Testis (tissue), 3 donors: ENCODE measurements around the gene RGS6. TPM values are rescaled to one million over a fixed set of nuclear protein-coding genes. Genes with fewer than 3 reads are reported as not detected.

ENCODE experiments used
- DNase-seq: peaks from one replicate; pipeline ENCODE4 v3.0.0-alpha.2; 2019
- H3K27ac ChIP-seq, 2 donors: fragments of 200-600 bp; sonication (generic); one replicate each; pipeline ENCODE4 v1.5.1; 2019
- H3K27me3 ChIP-seq: fragments of 200-600 bp; sonication (generic); one replicate; pipeline ENCODE4 v1.5.1; 2019
- H3K36me3 ChIP-seq: fragments of 200-600 bp; sonication (generic); one replicate; pipeline ENCODE4 v1.5.1; 2017; ENCODE audit warnings: low read depth; ENCODE audit errors: missing control alignments
- H3K4me1 ChIP-seq: fragments of 200-600 bp; sonication (generic); one replicate; pipeline ENCODE4 v1.5.1; 2019
- H3K4me3 ChIP-seq, 2 donors: fragments of 200-600 bp; sonication (generic); one replicate each; pipeline ENCODE4 v1.5.1; 2017 to 2019
- H3K9me3 ChIP-seq: fragments of 200-600 bp; sonication (generic); one replicate; pipeline ENCODE4 v1.5.1; 2017
- CTCF ChIP-seq, 3 experiments: fragments of 450-650 bp in 2 of 3; fragments of 200-600 bp in 1 of 3; sonication (generic) in 1 of 3; IDR thresholded peaks; one replicate each; pipeline ENCODE4 v1.5.1; 2016 to 2019; ENCODE audit warnings: antibody characterized with exemption in 3 of 3, mild to moderate bottlenecking in 2 of 3, moderate library complexity in 1 of 3
- POLR2A ChIP-seq: fragments of 450-650 bp; IDR thresholded peaks from one replicate; pipeline ENCODE4 v1.6.1; 2017; ENCODE audit warnings: antibody characterized with exemption, mild to moderate bottlenecking, moderate library complexity
- WGBS, 2 donors: methylation state at CpG; one replicate each; pipeline ENCODE4 v1.1.5; 2018; 5-methylcytosine and 5-hydroxymethylcytosine counted together
- intact Hi-C: fragments of 100-400 bp; cut with DNase I; formaldehyde crosslinking; loops from one replicate; pipeline ENCODE4 v1.15.1; 2023; ENCODE audit warnings: low total_unique reads
- polyA plus RNA-seq: library from polyadenylated mRNA; stranded (reverse); fragments of 350-450 nt; fragmentation: Illumina TruSeq; extraction: RNeasy Lipid Tissue Mini Kit (QIAGEN cat#74804); gene quantifications from one replicate; pipeline ENCODE4 v1.2.3, GENCODE V29; 2014; ENCODE audit warnings: low read depth, low replicate concordance; ENCODE audit not compliant: insufficient read depth
- total RNA-seq, 2 donors: library from RNA; depleted of rRNA; stranded (reverse); fragments of >200 nt; gene quantifications; one replicate each; pipeline ENCODE4 v1.2.3, GENCODE V29; 2016

RGS6 gene
- total and polyA plus RNA-seq, 3 donors from 2014 or later: 6.3 to 21.3 (median 16.0) TPM

DNA sequence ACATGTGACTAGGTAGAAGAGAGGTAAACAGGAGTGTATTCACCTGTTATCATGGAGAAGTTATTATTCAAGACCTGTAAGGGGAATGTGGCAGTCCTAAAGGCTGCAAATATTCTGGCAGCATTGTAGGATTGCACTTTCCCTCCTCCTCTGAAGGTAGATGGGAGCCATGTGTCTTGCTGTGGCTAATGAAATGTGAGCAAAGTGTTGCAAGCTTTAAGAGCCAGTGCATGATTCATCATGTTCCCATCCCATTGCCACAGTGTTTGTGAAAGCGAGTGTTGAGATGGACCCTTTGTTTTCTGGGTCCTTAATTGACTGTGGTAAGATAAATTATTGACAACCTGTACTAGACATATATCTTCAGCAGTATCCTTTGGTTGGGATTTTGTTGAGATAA is 128.7 kb downstream of the RGS6 start:
- TF ChIP-seq POLR2A: no peak
- TF ChIP-seq CTCF (IDR thresholded peaks at IDR 0.05): no peak
- H3K27ac ChIP-seq: no peak overlapping the region
- DNase-seq: no peak
- intact Hi-C loops: no loop called here
- H3K9me3 ChIP-seq: no peaks in the 10 kb centered on the region
- H3K27me3 ChIP-seq: no peaks in the 10 kb centered on the region
- no peaks in the 10 kb centered on the region for H3K36me3 ChIP-seq
- 92 to 93% methylated on average over 1 of the region's 1 CpG for WGBS, 2 donors
- H3K4me3 ChIP-seq: no peak overlapping the region
- H3K4me1 ChIP-seq: no peaks in the 10 kb centered on the region

- no peaks in the 10 kb centered on the region for H3K4me1 ChIP-seq
- no peak overlapping the region for H3K4me3 ChIP-seq
- DNase-seq: no peak
- H3K36me3 ChIP-seq: no peaks in the 10 kb centered on the region
- no peaks in the 10 kb centered on the region for H3K9me3 ChIP-seq
- intact Hi-C loops: no loop called here
- no peaks in the 10 kb centered on the region for H3K27me3 ChIP-seq
- TF ChIP-seq CTCF (IDR thresholded peaks at IDR 0.05): no peak
- TF ChIP-seq POLR2A: no peak
- no peak overlapping the region for H3K27ac ChIP-seq
- WGBS, 2 donors: 94 to 97% methylated on average over 1 of the region's 1 CpG
Measured at GRCh38 chr14:72061718-72062117, 129.5 kb downstream of the RGS6 start.

DNA sequence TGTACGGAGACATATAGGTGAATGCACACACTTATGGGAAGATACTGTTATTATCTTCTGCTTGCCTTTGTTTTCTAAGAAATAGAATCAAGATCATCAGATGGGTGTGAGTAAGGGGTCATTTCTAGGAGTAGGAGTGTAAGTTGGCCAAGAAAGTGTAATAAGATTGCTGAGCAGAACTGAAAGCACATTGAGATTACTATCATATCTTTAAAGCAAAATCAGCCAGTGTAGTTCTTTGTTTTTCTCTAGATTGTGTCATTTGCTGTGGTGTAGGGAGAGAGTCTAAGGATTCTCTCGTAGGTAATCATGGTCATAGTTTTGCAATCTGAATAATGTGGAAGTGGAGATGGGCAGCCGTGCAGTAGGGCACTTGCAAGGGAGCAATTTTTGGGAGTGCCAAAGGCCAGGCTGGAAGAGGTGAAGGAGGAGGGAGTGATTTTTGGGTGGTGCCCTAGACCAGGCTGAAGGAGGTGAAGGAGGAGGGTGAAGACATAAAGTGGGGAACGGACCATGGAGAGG is 131.6 kb downstream of the RGS6 start:
- H3K36me3 ChIP-seq: no peaks in the 10 kb centered on the region
- TF ChIP-seq CTCF (IDR thresholded peaks at IDR 0.05): no peak
- TF ChIP-seq POLR2A: no peak
- H3K27ac ChIP-seq: no peak overlapping the region
- intact Hi-C loops: no loop called here
- 79 to 84% methylated on average over 4 of the region's 4 CpGs for WGBS, 2 donors
- H3K4me3 ChIP-seq: no peak overlapping the region
- no peaks in the 10 kb centered on the region for H3K27me3 ChIP-seq
- no peaks in the 10 kb centered on the region for H3K9me3 ChIP-seq
- DNase-seq: no peak
- H3K4me1 ChIP-seq: no peaks in the 10 kb centered on the region

DNA sequence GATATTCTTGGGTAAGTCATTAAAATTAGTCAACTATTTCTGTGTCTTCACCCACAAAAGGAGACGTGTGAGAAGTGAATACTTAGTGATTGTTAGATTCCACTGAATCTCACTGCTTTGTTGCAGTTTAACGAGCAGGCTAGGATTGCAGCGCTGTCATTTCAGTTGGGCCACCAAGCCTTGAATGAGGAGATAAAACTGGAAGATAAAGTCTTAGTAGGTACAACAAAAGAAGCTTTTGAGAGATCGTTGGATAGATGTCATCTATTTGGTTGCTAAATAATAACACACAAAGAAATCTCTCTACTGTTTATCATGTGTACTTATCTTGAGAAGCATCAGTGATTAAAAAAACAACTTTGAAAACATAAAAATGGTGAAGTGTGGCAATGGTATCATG is 132.3 kb downstream of the RGS6 start:
- Histone ChIP-seq H3K27me3 (no peaks in the 10 kb centered on the region), H3K4me1 (no peaks in the 10 kb centered on the region), H3K27ac (no peak overlapping the region), H3K4me3 (no peak overlapping the region), H3K36me3 (no peaks in the 10 kb centered on the region), H3K9me3 (no peaks in the 10 kb centered on the region)
- DNase-seq: no peak
- no peak for TF ChIP-seq CTCF (IDR thresholded peaks at IDR 0.05)
- TF ChIP-seq POLR2A: no peak
- intact Hi-C loops: no loop called here
- 79 to 82% methylated on average over 4 of the region's 4 CpGs for WGBS, 2 donors

DNA sequence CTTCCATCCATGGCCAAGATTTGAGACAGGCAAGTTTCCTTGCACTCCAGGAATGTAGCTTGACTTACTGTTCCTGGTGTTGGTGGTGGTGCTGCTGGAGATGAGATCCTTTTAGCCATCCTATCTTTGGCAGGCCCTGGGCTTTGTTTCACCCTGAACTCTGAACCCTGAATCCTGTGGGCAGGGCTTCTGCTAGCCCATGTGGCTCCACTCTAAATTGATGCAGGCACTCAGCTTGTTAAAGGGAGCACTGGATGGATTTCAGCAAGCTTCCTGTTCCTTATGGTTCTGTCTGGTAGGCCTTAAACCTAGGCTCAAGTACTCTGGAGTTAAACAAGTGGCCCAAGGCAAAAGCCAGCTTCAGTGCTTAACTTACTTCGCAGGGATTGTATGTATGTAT is 138.2 kb downstream of the RGS6 start:
- no peaks in the 10 kb centered on the region for H3K36me3 ChIP-seq
- 100% methylated on average over 1 of the region's 1 CpG for WGBS, 2 donors
- no peaks in the 10 kb centered on the region for H3K27me3 ChIP-seq
- no peaks in the 10 kb centered on the region for H3K9me3 ChIP-seq
- no peak overlapping the region for H3K4me3 ChIP-seq
- no peak for TF ChIP-seq POLR2A
- TF ChIP-seq CTCF (IDR thresholded peaks at IDR 0.05): no peak
- DNase-seq: no peak
- no peaks in the 10 kb centered on the region for H3K4me1 ChIP-seq
- H3K27ac ChIP-seq: no peak overlapping the region
- intact Hi-C loops: no loop called here
